ENCODE measurements around the gene LDLRAP1.
A peak's percentile ranks its signal among the peaks of the same experiment; 100 is the strongest.

Gene LDLRAP1

GRCh38 chr1:25544243-25544764, 898 bp downstream of the LDLRAP1 start:
- no peak for DNase-seq

GRCh38 chr1:25544819-25545218, 1.4 kb downstream of the LDLRAP1 start:
- no peak for DNase-seq

- DNase-seq, result no peak
These were observed 2.4 kb downstream of the LDLRAP1 start for GRCh38 chr1:25545767-25546166.

- DNase-seq, result no peak
These were observed 2.8 kb downstream of the LDLRAP1 start for GRCh38 chr1:25546193-25546592.

GRCh38 chr1:25548601-25549000, 5.2 kb downstream of the LDLRAP1 start:
- DNase-seq, result no peak

GRCh38 chr1:25549273-25550154, 6.1 kb downstream of the LDLRAP1 start:
- DNase-seq, result peak; percentile 75

- DNase-seq, result no peak
These were observed 6.7 kb downstream of the LDLRAP1 start for GRCh38 chr1:25550155-25550506.

GRCh38 chr1:25550683-25551310, 7.4 kb downstream of the LDLRAP1 start:
- no peak for DNase-seq

GRCh38 chr1:25553749-25554429, 10.5 kb downstream of the LDLRAP1 start:
- DNase-seq, result no peak

GRCh38 chr1:25554430-25554780, 11.0 kb downstream of the LDLRAP1 start:
- DNase-seq, result no peak

GRCh38 chr1:25554886-25555752, 11.7 kb downstream of the LDLRAP1 start:
- DNase-seq, result no peak

GRCh38 chr1:25555753-25556092, 12.3 kb downstream of the LDLRAP1 start:
- DNase-seq, result no peak

- DNase-seq, result no peak
These were observed 12.8 kb downstream of the LDLRAP1 start for GRCh38 chr1:25556132-25556670.

- no peak for DNase-seq
These were observed 13.5 kb downstream of the LDLRAP1 start for GRCh38 chr1:25556791-25557476.

GRCh38 chr1:25557543-25557942, 14.1 kb downstream of the LDLRAP1 start:
- no peak for DNase-seq

- no peak for DNase-seq
These were observed 15.6 kb downstream of the LDLRAP1 start for GRCh38 chr1:25559031-25559430.

- no peak for DNase-seq
These were observed 16.6 kb downstream of the LDLRAP1 start for GRCh38 chr1:25560001-25560400.

- no peak for DNase-seq
These were observed 17.4 kb downstream of the LDLRAP1 start for GRCh38 chr1:25560788-25561187.

- DNase-seq, result no peak
These were observed 18.2 kb downstream of the LDLRAP1 start for GRCh38 chr1:25561421-25562100.

GRCh38 chr1:25562101-25562927, 18.9 kb downstream of the LDLRAP1 start:
- DNase-seq, result no peak

GRCh38 chr1:25562928-25563283, 19.5 kb downstream of the LDLRAP1 start:
- no peak for DNase-seq
